Activated naive CD4-positive, alpha-beta T cell treated with anti-CD3 and anti-CD28 coated beads for 36 hours (primary cell): ENCODE results near the gene IGFL3. TPM values are rescaled to one million over a fixed set of nuclear protein-coding genes. Genes with fewer than 3 reads are reported as not detected.
"Not testable (repeated sequence)": the region's sequence is repeated elsewhere in the genome, so short reads cannot be mapped to it uniquely, and the experiment has no call there.

Experiments used
- CTCF ChIA-PET: fragments of 350-600 bp; sonication (Branson Sonifier 250); formaldehyde crosslinking; loops from one replicate; lab custom pipeline; 2021; ENCODE audit warnings: antibody characterized with exemption; lab: Charles Lee
- DNase-seq: peaks from one replicate; pipeline ENCODE4 v3.0.0-alpha.2; 2020
- H3K27ac Mint-ChIP-seq: one replicate; pipeline ENCODE4 v1.8.0; 2021; ENCODE audit warnings: mild to moderate bottlenecking, mixed read lengths
- H3K27me3 Mint-ChIP-seq: one replicate; pipeline ENCODE4 v1.8.0; 2021; ENCODE audit warnings: low read depth, mixed read lengths
- H3K36me3 Mint-ChIP-seq: one replicate; pipeline ENCODE4 v1.8.0; 2021; ENCODE audit warnings: low read depth, mixed read lengths
- H3K4me1 Mint-ChIP-seq: one replicate; pipeline ENCODE4 v1.8.0; 2021; ENCODE audit warnings: low read depth, mixed read lengths
- H3K4me3 Mint-ChIP-seq: one replicate; pipeline ENCODE4 v1.8.0; 2021; ENCODE audit warnings: mild to moderate bottlenecking, moderate library complexity, mixed read lengths
- H3K9me3 Mint-ChIP-seq: one replicate; pipeline ENCODE4 v1.8.0; 2021; ENCODE audit warnings: mixed read lengths
- intact Hi-C: fragments of 100-400 bp; cut with micrococcal nuclease; formaldehyde crosslinking; loops from one replicate; pipeline ENCODE4 v1.15.1; 2023
- total RNA-seq, 2 experiments: library from RNA; stranded (reverse); gene quantifications; one replicate each; pipeline ENCODE4 v1.2.3, GENCODE V29; 2021

The IGFL3 gene
- total RNA-seq = not detected

DNA sequence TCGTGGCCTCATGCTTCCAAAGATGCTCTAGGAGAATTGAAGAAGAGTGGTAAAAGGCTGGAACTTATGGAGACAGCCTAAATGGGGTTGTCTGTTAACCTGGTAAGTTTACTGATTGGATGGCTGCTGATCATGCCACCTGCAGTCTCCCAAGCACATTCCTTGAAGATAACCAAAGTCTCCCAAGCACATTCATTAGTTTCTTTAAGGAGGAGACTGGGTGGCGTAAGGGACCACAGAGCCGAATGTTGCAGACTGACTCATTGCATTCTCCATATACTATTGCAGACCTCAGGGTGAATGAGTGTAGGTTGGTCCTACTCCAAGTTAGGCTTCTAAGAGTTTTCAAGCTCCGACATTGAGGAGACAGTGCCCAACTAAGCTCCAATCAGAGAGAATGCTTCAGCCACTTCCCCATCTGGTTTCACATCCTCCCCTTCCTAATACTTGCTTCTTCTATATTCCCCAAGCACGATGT is at the start of gene IGFL3:
Gene IGFL3 (minus strand): TSS at position 51 of the 478 bp plus-strand sequence. CDS start 39 bp downstream, at position 12.
- H3K27ac Mint-ChIP-seq = no peak within 1 kb of the TSS
- no peaks in the 10 kb centered on the region for H3K36me3 Mint-ChIP-seq
- H3K4me3 Mint-ChIP-seq = no peak within 1 kb of the TSS
- CTCF ChIA-PET = interaction anchor here (0.6 kb wide), 1 partner anchor 186 kb away, joined by 3 read pairs; no protein-coding TSS in a partner anchor
- no peaks in the 10 kb centered on the region for H3K9me3 Mint-ChIP-seq
- H3K27me3 Mint-ChIP-seq = peaks cover 33% of the 10 kb centered on the region
- no peak for DNase-seq
- no peaks in the 10 kb centered on the region for H3K4me1 Mint-ChIP-seq
- intact Hi-C loops = no loop called here

DNA sequence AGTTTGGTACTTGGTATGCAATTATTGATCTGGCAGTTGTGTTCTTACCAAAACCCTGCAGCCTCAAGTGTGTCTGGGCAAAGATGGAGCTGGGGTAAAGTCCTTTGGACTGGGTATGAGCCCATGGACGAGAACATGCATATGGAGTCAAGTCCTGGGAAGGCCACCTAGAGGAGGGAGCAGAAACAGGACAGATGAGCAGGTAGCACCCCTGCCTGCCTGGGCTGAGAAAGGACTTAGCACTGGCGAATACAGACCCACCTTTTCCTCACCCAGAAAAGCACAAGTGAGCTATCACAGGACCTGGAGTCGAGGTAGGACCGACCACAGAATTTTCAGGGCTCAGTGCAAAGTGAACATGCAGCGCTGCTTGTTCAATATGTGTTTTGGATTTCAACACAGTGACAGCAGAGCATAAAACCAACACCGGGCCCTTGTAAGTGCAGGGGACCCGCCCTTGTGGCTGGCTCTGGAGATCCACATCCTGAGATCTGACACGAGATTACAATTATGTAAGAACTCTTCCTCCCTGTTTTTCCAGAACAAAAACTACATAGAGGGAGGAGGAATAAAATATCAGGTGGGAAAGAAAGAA is 49.5 kb upstream of the IGFL3 start:
- H3K4me1 Mint-ChIP-seq = no peaks in the 10 kb centered on the region
- H3K27ac Mint-ChIP-seq = no peak overlapping the region
- CTCF ChIA-PET = no interaction called here
- no peak for DNase-seq
- no peak overlapping the region for H3K4me3 Mint-ChIP-seq
- H3K9me3 Mint-ChIP-seq = peaks cover 5% of the 10 kb centered on the region
- peaks cover 45% of the 10 kb centered on the region for H3K27me3 Mint-ChIP-seq
- no peaks in the 10 kb centered on the region for H3K36me3 Mint-ChIP-seq
- intact Hi-C loops = no loop called here

DNA sequence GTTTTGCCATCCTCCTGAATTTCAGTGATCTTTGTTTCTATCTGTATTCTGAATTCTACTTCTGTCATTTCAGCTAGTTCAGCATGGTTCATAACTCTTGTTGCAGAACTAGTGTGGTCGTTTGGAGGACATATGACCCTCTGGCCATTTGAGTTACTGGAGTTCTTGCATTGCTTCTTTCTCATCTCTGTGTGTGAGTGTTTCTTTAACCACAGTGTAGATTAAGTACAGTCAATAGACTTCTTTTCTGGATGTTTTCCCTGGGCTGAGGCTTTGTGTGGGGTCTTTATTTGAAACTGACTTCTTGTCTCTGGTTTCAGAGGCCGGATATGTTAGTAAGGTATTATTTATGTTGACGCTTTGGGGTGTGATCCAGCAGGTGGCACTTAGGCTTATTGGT is 38.2 kb upstream of the IGFL3 start:
- Mint-ChIP-seq H3K36me3 (no peaks in the 10 kb centered on the region), H3K27me3 (peaks cover 30% of the 10 kb centered on the region), H3K27ac (no peak overlapping the region), H3K4me3 (no peak overlapping the region), H3K9me3 (peaks cover 16% of the 10 kb centered on the region), H3K4me1 (no peaks in the 10 kb centered on the region)
- intact Hi-C loops = no loop called here
- CTCF ChIA-PET = interaction anchor here (0.6 kb wide), 1 partner anchor 105 kb away, joined by 3 read pairs; no protein-coding TSS in a partner anchor
- no peak for DNase-seq

DNA sequence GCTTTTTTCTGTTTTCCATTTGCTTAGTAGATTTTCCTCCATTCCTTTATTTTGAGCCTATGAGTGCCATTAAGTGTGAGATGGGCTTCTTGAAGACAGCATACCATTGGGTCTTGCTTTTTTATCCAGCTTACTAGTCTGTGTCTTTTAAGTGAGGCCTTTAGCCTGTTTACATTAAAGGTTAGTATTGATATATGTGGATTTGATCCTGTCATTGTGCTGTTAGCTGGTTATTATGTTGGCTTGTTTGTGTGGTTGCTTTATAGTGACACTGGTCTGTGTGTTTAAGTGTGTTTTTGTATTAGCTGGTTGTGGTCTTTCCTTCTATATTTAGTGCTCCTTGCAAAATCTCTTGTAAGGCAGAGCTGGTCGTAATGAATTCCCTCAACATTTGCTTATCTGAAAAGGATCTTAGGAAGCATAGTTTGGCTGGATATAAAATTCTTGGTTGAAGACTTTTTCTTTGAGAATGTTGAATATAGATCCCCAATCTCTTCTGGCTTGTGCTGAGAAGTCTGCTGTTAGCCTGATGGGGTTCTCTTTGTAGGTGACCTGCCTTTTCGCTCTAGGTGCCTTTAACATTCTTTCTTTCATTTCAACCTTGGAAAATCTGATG is 37.3 kb upstream of the IGFL3 start:
- CTCF ChIA-PET = interaction anchor here (0.6 kb wide), 1 partner anchor 106 kb away, joined by 3 read pairs; no protein-coding TSS in a partner anchor
- H3K4me3 Mint-ChIP-seq, H3K27ac Mint-ChIP-seq, intact Hi-C loops, H3K36me3 Mint-ChIP-seq, DNase-seq, H3K4me1 Mint-ChIP-seq: not testable (repeated sequence)
- Mint-ChIP-seq H3K27me3 (peaks cover 26% of the 10 kb centered on the region), H3K9me3 (peaks cover 16% of the 10 kb centered on the region)

DNA sequence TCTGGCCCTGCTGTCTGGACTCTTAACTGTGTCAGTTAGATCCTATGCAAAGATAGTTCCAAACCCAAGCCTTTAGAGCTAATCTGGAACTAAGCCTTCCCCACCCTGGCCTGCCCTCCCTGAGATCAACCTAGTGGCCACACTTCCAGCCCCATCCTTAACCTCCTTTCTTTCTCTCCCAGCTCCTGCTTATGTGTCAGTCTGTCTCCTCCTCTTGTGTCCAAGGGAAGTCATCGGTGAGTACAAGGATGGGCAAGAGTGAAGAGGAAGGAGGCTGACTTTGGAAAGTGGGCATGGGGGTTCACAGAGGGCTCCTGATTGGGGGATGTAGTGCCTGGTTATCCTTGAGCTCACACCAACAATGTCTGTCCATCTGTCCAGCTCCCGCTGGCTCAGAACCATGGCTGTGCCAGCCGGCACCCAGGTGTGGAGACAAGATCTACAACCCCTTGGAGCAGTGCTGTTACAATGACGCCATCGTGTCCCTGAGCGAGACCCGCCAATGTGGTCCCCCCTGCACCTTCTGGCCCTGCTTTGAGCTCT is 35.8 kb upstream of the IGFL3 start:
- Mint-ChIP-seq H3K4me3 (no peak overlapping the region), H3K27ac (no peak overlapping the region), H3K4me1 (no peaks in the 10 kb centered on the region), H3K9me3 (peaks cover 16% of the 10 kb centered on the region), H3K36me3 (no peaks in the 10 kb centered on the region), H3K27me3 (peaks cover 31% of the 10 kb centered on the region)
- CTCF ChIA-PET = no interaction called here
- DNase-seq = no peak
- intact Hi-C loops = no loop called here

DNA sequence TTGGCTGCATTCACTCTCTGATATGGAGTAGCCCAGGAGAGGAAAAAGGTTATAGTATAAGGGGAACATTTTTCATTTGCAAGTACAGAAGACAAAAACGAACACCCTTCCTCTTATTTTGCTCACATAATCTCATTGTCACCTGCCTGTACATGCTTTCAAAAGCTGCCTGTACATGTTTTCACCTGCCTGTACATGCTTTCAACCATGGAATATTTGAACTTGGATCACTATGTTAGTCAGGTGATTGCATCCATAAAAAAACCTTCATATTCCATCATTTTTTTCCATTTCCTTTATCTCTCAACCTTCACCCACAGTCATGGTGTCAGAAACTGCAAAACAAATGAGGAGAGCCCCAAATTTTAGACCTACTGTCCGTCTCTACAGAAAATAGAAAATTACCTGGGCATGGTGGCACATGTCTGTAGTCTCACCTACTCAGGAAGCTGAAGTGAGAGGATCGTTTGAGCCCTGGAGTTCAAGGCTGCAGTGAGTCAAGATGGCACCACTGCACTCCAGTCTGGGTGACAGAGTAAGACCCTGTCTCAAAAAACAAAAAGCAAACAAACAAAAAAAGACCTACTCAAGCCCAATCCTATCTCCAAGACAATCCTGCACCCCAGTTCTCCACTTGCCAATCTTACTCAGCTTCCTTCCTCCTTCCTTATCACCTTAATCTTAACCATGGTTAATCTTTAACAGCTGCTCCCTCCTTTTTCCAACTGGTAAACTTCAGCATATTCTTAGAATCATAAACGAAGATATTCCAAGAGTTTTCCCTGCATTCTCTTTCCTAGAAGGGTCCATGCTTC is 35.1 kb upstream of the IGFL3 start:
- no peak overlapping the region for H3K4me3 Mint-ChIP-seq
- no peak for DNase-seq
- no peaks in the 10 kb centered on the region for H3K4me1 Mint-ChIP-seq
- intact Hi-C loops = no loop called here
- H3K27me3 Mint-ChIP-seq = peaks cover 32% of the 10 kb centered on the region
- no peaks in the 10 kb centered on the region for H3K36me3 Mint-ChIP-seq
- peaks cover 16% of the 10 kb centered on the region for H3K9me3 Mint-ChIP-seq
- CTCF ChIA-PET = no interaction called here
- no peak overlapping the region for H3K27ac Mint-ChIP-seq

DNA sequence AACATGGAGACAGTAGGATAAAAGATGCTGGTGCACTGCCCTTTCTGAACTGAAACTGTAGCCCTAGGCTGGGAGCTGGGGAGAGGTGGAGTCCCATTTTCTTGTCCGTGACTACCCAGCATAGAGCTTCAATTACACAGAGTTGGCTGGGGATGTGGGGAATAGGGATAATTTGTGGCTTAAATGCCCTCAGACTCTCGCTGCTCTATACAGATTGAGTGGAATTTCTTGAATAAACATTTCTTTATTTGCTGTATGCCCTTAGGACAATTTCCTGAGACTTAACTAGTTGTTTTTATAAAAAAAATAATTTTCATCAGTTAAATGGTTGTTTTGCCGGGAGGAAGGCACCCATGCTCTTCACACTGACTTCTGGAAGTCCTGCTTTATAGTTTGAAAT is 30.7 kb upstream of the IGFL3 start:
- no peaks in the 10 kb centered on the region for H3K9me3 Mint-ChIP-seq
- CTCF ChIA-PET = interaction anchor here (0.6 kb wide), 1 partner anchor 125 kb away, joined by 3 read pairs; no protein-coding TSS in a partner anchor
- intact Hi-C loops = no loop called here
- H3K27ac Mint-ChIP-seq = no peak overlapping the region
- peaks cover 3% of the 10 kb centered on the region for H3K4me1 Mint-ChIP-seq
- H3K36me3 Mint-ChIP-seq = no peaks in the 10 kb centered on the region
- no peak overlapping the region for H3K4me3 Mint-ChIP-seq
- no peak for DNase-seq
- H3K27me3 Mint-ChIP-seq = peaks cover 42% of the 10 kb centered on the region

DNA sequence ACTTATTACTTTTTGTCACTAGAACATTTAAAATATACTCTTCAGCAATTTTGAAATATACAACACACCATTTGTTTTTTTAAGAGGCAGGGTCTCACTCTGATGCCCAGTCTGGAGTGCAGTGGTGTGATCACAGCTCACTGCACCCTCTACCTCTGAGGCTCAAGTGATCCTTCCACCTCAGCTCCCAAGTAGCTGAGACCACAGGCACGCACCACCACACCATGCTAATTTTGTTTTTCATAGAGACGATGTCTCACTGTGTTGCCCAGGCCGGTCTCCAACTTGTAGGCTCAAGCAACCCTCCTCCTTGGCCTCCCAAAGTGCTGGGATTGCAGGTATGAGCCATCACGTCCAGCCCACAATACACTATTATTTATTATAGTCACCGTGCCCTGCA is 26.1 kb upstream of the IGFL3 start:
- CTCF ChIA-PET = no interaction called here

DNA sequence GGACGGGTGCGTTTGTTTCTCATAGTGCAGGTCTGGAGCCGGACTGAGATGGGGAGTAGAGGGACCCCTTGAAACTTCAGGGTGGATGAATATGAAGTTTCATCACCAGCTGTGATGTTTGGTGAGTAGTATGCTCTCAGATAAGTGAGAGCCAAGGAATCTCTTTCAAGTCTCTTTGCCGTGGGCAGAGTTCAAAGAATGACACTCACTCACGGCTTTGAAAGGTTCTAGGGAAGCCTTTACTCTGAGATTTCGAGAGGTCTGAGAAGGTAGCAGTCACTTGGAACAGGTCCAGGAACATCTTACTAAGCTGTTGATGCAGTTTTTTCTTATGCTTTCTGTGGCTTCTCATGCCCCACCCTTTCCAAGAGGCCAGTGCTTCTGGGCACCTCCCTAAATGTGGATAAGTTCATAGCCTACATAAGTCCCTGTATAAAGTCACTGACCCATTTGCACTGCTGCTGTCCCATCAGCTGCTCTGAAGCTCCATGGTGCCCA is 23.4 kb upstream of the IGFL3 start, which contains the start of gene IGFL2:
Gene IGFL2 (plus strand): TSS at position 448 of the 498 bp plus-strand sequence. CDS start 41 bp downstream, at position 489.
- H3K4me1 Mint-ChIP-seq = peaks cover 10% of the 10 kb centered on the region
- no peak within 1 kb of the TSS for H3K4me3 Mint-ChIP-seq
- no peaks in the 10 kb centered on the region for H3K36me3 Mint-ChIP-seq
- intact Hi-C loops = loop anchor here (2.0 to 5.0 kb wide), 2 partner anchors 33 to 39 kb away; no protein-coding TSS in a partner anchor
- CTCF ChIA-PET = interaction anchor here (0.6 to 1.2 kb wide), 2 partner anchors 61 to 119 kb away, joined by 3 to 4 read pairs; no protein-coding TSS in a partner anchor
- H3K27me3 Mint-ChIP-seq = peaks cover 35% of the 10 kb centered on the region
- no peaks in the 10 kb centered on the region for H3K9me3 Mint-ChIP-seq
- peak; percentile 43 for DNase-seq
- H3K27ac Mint-ChIP-seq = no peak within 1 kb of the TSS

More for the DNA sequence above, 26.1 kb upstream of the IGFL3 start:
- Mint-ChIP-seq H3K27me3 (peaks cover 44% of the 10 kb centered on the region), H3K4me1 (peaks cover 13% of the 10 kb centered on the region), H3K4me3 (no peak overlapping the region), H3K9me3 (no peaks in the 10 kb centered on the region), H3K27ac (no peak overlapping the region), H3K36me3 (no peaks in the 10 kb centered on the region)
- intact Hi-C loops = no loop called here
- no peak for DNase-seq

DNA sequence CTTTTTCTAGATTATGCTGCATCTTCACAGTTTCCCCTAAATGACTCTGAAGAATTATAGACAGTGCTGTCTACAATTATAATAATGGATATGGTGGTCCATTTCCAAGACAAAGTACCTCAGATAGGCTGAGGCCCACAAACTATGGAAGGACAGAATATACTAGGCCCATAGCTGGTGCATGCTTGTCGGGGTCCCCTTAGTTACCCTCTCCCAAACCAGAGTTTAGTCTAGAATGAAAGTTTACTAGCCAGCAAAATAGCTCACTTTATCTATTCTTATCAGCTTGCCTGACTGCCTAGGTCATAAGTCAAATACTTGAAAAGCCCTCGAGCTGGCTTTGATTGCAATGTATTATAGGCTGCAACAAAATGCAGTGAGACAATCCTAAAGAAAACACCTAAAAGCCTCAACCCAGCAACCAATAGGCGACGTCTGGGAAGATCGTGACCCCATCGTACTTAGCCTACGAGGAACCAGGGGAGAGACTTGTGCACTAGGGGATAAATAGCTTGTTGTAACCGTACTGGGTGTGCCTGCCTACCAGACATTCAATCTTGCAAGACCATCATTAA is 22.8 kb upstream of the IGFL3 start:
- DNase-seq = no peak
- H3K9me3 Mint-ChIP-seq = no peaks in the 10 kb centered on the region
- no peak overlapping the region for H3K27ac Mint-ChIP-seq
- no peak overlapping the region for H3K4me3 Mint-ChIP-seq
- H3K27me3 Mint-ChIP-seq = peaks cover 30% of the 10 kb centered on the region
- intact Hi-C loops = loop anchor here (5.0 kb wide), 1 partner anchor 40 kb away; no protein-coding TSS in a partner anchor
- CTCF ChIA-PET = interaction anchor here (1.2 kb wide), 1 partner anchor 118 kb away, joined by 4 read pairs; no protein-coding TSS in a partner anchor
- H3K4me1 Mint-ChIP-seq = peaks cover 10% of the 10 kb centered on the region
- H3K36me3 Mint-ChIP-seq = no peaks in the 10 kb centered on the region

DNA sequence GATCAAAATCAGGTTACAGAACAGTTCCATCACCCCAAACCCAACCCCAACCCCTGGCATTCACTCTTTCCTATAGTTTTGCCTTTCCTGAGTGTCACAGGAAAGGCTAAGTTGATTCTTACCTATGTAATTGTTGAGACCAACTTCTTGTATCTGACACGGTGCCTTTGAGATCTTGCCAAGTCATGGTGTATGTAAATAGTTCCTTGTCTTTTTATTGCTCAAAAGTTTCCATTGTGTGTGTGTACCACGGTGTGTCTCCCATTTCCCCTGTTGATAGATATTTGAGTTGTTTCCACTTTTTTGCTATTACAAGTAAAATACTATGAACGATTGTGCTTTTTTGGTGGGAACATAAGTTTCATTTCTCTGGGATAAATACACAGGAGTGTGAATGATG is 20.3 kb upstream of the IGFL3 start:
- Mint-ChIP-seq H3K4me3 (no peak overlapping the region), H3K27me3 (peaks cover 25% of the 10 kb centered on the region), H3K4me1 (peaks cover 10% of the 10 kb centered on the region), H3K9me3 (no peaks in the 10 kb centered on the region), H3K27ac (no peak overlapping the region), H3K36me3 (no peaks in the 10 kb centered on the region)
- CTCF ChIA-PET = no interaction called here
- no peak for DNase-seq
- intact Hi-C loops = loop anchor here (5.0 kb wide), 1 partner anchor 43 kb away; no protein-coding TSS in a partner anchor
